ENCODE data around the gene POU2F2.

The POU2F2 gene

GRCh38 chr19:42078538-42079275 lies 53.5 kb downstream of the POU2F2 start:
- no peak for DNase-seq

GRCh38 chr19:42078058-42078457 lies 54.2 kb downstream of the POU2F2 start:
- no peak for DNase-seq

GRCh38 chr19:42076380-42076944 lies 55.8 kb downstream of the POU2F2 start:
- DNase-seq, result no peak

GRCh38 chr19:42075616-42076379 lies 56.4 kb downstream of the POU2F2 start, which contains the start of gene ZNF574:
Gene ZNF574, plus strand, starts transcription at chr19:42076166. Its CDS starts 2,441 bp downstream, at chr19:42078607.
- peak; percentile 98 for DNase-seq

GRCh38 chr19:42075364-42075615 lies 57.0 kb downstream of the POU2F2 start:
- DNase-seq, result peak; percentile 15

GRCh38 chr19:42074513-42075363 lies 57.5 kb downstream of the POU2F2 start:
- DNase-seq, result no peak

- no peak for DNase-seq
Observed at GRCh38 chr19:42071247-42071646, 61.0 kb downstream of the POU2F2 start.

- DNase-seq, result no peak
Observed at GRCh38 chr19:42069619-42070351, 62.5 kb downstream of the POU2F2 start, which contains the start of gene GRIK5. Gene GRIK5, minus strand, starts transcription at chr19:42070206. Its CDS starts 4,436 bp downstream, at chr19:42065770.

GRCh38 chr19:42068756-42069571 lies 63.3 kb downstream of the POU2F2 start:
- DNase-seq, result no peak

GRCh38 chr19:42068361-42068755 lies 63.9 kb downstream of the POU2F2 start:
- DNase-seq, result no peak

GRCh38 chr19:42067315-42067888 lies 64.8 kb downstream of the POU2F2 start:
- DNase-seq, result no peak

- DNase-seq, result no peak
Observed at GRCh38 chr19:42066075-42066754, 66.0 kb downstream of the POU2F2 start.

GRCh38 chr19:42065511-42065910 lies 66.7 kb downstream of the POU2F2 start:
- no peak for DNase-seq

- no peak for DNase-seq
Observed at GRCh38 chr19:42065051-42065450, 67.2 kb downstream of the POU2F2 start.

- no peak for DNase-seq
Observed at GRCh38 chr19:42064432-42064831, 67.8 kb downstream of the POU2F2 start.

GRCh38 chr19:42062381-42062780 lies 69.9 kb downstream of the POU2F2 start:
- no peak for DNase-seq

- no peak for DNase-seq
Observed at GRCh38 chr19:42060117-42060516, 72.1 kb downstream of the POU2F2 start.

- no peak for DNase-seq
Observed at GRCh38 chr19:42059196-42059595, 73.0 kb downstream of the POU2F2 start.

GRCh38 chr19:42057846-42058245 lies 74.4 kb downstream of the POU2F2 start:
- DNase-seq, result no peak

GRCh38 chr19:42054205-42054604 lies 78.0 kb downstream of the POU2F2 start:
- DNase-seq, result no peak
